ENCODE measurements around the gene CWC15. TPM values are rescaled to one million over a fixed set of nuclear protein-coding genes. Genes with fewer than 3 reads are reported as not detected.
"Not testable (repeated sequence)": the region's sequence is repeated elsewhere in the genome, so short reads cannot be mapped to it uniquely, and the experiment has no call there.

The CWC15 gene
- total RNA-seq, 1 donor from 2014 or later: 41.1 TPM

DNA sequence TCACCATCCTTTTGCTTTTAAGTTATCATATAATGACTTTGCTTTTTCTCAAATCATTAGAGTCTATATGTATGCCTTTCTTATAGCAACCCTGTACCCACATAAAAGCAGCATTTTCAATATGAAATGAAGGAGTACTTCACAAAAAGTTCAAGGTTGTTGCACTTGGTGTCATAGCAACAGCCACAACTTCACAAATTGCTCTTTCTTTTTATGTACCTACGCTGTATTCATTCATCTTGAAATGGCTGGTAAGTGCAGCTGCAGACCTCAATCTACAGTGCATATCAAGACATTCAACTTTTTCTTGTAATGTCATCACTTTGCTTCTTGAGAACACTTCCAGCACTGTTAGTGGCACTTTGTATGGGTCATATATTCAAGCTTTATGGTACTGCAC is 18.6 kb downstream of the CWC15 start:
- DNase-seq (ENCODE audit: low spot score): no peak

DNA sequence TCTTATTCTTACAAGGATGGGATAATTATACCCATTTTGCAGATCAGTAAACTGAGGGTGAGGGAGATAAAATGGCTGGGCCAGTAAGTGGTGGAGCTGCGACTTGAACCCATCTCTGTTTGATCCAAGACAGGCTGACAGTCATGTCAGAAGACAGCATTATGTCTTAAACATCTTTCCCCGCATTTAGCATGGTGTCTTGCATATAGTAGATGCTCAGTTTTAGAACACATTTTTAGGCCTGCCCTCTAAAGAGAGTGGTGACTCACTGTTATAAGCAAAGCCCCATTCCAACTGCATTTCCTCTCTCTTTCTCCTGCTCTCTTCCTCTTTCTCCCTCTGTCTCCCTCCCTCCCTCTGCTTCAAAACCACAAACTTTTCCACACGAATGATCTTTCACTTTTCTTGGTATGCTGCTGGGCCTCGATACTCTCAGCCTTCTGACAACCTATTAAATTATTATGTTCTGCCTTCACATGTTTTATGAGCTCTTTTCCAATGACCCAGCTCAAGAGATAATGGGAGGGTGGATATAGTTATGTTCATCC is 25.2 kb downstream of the CWC15 start:
- DNase-seq (ENCODE audit: low spot score): no peak

DNA sequence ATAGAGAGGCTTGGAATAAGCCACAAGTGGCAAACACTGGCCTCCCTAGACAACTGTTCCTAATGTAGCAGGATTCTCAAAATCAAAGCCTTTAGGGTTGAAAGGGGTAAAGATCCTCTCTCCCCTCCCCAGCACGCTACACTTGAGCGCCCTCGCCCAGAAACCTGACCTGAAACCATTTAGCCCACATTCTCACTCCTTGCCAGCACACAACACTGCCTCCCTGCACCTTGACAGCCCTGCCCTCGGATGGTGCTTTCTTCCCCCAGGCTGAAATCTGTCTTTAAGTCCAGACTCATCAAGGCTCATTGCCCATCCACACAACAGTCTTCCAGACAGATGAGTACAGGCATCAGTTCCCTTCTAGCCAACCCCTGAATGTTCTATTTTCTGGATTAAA is 26.5 kb downstream of the CWC15 start:
- no peak for DNase-seq (ENCODE audit: low spot score)

DNA sequence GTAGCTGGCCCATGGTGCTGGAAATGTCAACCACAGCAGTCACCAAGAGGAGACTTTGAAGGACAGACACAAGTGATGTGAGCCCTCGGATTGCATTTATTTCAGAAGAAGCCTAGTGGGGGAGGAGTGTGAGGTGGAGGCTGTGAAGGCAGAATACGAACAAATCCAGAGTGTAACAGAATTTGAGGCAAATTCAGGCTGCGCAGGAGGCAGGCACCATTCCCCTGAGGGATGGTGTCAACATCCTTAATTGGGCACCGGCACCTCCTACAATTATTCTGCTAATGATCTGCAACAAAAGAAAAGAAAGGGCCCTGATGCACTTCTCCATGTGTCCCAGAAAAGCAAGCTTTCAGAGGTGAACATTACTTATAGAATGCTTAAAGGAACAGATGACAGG is 32.2 kb downstream of the CWC15 start:
- no peak for DNase-seq (ENCODE audit: low spot score)

DNA sequence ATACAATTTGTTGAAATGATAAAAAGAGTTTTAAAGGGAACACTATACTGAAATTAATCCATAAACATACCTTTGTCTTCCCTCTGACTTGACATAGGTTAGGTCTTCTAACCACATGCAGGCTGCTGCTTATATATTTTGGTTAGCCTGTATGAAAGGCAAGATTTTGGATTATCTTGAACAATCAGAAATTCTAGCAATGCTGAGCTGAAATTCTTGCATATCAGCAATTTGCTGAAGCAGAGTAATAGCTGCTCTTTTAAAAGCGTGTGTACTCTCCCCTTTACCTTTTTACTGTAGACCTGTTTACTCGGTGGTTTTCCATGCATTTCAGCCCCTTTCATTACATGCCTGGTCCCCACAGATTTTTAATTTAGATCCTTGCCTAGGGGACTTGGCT is 34.0 kb downstream of the CWC15 start:
- no peak for DNase-seq (ENCODE audit: low spot score)

DNA sequence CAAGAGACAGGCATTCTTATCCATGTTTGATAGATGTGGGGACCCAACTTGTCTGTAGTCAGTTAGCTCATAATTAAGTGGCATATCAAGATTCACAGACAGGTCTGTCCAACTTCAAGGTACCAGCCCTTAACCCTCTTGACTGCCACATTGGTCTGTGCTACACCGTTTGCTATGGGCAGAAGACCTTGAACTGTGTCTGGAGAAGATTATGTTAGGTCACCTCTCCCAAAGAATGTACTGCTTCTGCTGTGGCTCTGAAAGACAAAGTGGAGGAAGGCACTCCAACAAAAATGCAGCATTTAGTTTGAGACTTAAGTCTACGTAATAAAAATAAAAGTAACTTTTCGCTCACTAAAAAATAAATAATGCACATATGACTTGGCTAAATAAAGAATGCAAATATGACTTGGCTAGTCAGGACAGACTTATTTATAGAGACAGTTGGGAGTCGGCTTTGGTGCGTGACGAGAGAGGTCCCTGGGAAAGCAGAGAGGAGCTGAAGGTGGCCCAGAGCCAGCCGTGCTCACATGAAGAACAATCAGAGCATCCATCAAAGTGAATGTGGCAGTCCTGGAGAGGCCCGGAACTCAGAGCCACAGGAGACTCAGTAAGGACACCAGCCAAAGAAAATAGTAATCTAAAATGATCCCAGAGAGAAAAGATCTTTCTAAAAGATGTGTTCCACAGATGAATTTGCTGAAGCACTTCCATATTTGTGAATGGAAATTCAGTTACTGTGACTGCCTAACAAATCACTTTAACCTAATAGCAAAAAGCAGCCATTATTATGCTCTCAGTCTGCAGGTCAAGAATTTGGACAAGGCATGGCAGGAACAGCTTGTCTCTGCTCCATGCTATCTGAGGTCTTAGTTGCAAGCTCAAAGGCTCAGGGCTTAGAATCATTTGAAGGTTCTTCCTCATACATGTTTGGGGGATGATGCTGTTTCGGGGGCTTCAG is 35.0 kb downstream of the CWC15 start:
- no peak for DNase-seq (ENCODE audit: low spot score)

DNA sequence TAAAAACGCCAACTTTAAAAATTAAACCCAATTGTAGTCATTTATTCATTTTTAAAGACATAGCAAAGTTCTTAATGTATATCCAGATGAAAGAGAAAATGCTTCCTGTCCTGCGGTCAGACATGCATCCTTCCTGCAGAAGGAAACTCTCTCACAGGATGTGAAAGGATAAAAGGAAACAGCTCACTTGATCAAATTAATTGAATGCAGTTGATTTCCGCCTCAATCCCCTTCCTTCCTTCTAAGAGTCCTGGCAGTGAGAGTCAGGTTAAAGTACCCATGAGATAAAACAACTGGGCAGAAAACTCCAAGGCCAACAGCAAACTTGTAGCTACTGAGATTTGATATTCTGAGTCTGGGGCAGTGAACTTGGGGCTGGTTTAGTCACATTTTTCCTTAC is 38.5 kb downstream of the CWC15 start:
- no peak for DNase-seq (ENCODE audit: low spot score)

DNA sequence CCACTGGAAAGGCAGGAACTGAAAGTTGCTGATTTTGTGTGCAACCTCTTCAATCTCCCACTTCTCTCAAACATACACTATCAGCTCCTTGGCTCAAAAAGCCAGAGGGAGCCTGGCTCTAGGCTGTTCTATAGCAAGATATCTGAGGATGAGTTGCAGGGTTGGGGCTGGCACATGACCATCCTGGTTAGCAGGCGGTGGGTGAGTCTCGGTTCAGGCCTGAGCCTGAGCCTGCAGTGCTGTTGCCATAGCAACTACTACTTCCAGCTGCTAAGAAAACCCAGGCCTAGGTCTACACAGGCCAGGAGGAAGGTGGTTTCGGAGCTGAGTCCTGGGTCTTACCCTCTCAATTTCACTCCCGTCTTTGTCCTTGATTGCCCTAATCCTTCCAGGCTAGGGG is 39.0 kb downstream of the CWC15 start:
- no peak for DNase-seq (ENCODE audit: low spot score)

DNA sequence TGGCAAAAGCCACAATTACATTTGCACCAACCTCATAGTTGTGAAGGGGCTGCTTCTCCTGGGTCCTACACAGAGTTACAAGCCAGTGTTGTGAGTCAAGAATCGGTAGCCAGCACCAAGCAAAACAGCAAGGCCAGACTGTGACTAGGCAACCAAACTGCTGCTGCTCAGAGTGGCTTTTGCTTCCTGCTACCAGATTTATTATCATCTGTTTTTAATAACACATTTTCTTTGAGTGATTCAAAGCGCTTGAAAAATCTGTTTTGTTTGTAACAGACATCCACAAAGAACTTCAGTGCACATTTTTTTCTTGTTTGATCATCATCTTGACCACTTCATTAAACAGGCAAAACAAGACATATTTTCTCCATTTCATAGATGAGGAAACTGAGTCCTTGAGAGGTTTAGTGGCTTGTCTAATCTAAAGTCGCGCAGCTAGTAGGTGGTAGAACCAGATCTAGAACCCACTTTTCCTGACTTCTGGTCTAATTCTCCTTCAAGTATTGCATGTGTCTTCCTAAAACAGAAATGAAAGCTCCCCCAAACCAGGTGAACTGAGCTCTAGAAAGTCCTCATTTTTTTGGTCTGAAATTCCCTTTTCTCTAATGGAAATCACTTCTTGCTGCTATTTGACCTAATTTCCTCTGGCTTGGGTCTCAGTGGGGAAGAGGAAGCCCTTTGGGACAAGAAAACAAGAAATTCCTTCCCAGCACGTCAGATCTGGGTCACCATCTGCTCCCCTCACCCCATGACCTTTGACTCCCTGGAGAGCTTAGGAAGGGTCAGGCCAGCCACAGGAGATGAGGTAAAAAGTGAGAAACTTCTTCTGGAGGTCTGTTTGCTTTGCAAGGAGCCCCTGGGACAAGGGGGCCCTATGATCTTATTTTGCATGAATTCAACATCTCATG is 39.9 kb downstream of the CWC15 start:
- peak; percentile 29 for DNase-seq (ENCODE audit: low spot score)

DNA sequence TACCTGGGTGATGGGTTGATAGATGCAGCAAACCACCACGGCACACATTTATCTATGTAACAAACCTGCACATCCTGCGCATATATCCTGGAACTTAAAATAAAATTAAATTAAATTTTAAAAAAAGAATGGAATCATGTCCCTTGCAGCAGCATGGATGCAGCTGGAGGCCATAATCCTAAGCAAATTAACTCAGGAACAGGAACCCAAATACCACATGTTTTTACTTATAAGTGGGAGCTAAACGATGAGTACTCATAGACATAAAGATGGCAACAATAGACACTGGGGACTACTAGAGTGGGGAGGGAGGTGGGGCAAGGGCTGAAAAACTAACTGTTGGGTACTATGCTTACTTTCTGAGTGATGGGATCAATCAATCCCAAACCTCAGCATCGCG is 40.9 kb downstream of the CWC15 start:
- DNase-seq (ENCODE audit: low spot score): no peak

DNA sequence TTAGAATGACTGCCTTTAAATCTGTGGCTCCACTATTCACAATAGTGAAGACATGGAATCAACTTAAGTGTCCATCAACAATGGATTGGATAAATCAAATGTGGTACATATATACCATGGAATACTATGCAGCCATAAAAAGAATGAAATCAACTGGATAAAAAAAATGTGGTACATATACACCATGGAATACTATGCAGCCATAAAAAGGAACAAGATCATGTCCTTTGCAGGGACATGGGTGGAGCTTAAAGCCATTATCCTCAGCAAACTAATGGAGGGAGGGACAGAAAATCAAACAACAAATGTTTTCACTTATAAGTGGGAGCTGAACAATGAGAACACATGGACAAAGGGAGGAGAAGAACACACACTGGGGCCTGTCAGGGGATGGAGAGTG is 41.3 kb downstream of the CWC15 start:
- DNase-seq (ENCODE audit: low spot score): not testable (repeated sequence)

DNA sequence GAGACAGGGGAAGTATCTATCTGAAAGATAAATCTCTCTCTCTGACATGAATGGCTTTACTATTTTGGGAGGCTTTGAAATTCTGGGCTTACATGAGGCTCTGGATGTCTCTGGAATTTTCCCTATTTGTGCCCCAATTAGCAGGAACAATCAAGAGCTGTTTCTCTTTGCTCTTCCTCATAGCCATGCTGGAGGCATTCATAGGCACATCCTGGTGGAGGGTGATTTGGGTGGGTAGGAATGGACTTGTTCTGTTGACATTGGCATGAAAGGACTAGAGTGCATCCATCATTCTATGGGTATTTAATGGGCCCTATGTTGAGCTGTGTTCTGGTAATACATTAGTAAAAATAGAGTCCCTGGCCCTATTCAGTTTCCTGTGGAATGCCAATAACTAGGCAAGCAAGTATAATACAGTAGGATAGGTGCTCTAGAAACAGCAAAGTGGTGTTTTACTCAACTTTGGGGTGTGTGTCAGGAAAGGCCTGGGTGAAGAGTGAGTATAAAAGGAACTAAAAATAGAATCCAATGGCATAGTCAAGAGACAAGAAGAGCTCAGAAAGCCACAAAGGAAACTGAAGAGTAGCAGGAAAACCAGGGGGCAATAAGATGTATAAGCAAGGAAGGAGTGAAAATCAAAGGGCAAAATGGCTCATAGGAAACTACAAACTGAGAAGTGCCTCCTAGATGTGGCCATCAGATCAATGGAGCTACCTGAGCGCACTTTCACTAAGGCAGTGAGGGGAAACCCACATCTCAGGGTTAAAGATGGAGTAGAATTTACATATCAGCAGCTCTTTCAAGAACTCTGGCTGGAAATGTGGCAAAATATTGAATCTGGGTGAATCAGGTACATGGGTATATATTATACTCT is 45.0 kb downstream of the CWC15 start:
- no peak for DNase-seq (ENCODE audit: low spot score)

DNA sequence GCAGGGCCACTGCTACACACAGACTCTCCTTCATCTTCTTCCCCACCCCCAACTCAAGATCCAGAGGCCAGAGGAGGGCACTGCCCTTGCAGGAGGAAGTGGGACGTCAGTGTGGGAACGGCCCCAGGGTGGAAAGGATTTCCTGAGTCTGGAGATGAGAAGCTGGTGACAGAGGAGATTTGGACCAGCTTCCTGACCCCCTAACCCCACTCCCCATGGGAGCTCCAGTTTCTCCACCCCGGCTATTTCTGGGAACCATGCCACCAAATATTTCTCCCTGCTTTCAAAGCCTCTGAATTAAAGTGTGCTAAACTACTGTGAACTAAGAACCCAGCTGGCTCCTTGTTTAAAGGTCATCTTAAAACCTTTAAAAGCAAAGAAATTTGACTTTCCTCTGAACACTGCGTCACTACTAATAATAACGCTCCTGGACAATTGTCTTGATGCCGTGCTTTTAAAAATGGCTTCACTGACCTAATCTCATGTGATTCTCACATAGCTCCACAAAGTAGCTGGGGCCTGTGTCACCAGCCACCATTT is 46.6 kb downstream of the CWC15 start:
- DNase-seq (ENCODE audit: low spot score): peak; percentile 84

DNA sequence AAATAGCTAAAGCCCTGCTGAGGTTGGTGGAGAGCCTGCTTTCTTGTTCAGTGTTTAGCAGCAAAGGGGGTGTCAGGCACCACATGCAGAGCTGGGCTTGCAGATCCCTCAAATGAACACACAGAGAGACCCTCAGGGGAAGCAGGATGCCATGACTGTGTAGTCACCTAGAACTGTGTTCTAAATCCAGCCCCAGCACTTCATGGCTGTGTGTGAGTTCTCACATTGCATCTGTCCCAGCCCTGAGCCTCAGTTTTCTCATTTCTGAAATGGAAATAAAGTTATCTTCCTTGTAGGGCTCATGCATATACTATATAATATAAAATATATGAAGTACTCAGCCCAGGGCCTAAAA is 47.1 kb downstream of the CWC15 start:
- no peak for DNase-seq (ENCODE audit: low spot score)

DNA sequence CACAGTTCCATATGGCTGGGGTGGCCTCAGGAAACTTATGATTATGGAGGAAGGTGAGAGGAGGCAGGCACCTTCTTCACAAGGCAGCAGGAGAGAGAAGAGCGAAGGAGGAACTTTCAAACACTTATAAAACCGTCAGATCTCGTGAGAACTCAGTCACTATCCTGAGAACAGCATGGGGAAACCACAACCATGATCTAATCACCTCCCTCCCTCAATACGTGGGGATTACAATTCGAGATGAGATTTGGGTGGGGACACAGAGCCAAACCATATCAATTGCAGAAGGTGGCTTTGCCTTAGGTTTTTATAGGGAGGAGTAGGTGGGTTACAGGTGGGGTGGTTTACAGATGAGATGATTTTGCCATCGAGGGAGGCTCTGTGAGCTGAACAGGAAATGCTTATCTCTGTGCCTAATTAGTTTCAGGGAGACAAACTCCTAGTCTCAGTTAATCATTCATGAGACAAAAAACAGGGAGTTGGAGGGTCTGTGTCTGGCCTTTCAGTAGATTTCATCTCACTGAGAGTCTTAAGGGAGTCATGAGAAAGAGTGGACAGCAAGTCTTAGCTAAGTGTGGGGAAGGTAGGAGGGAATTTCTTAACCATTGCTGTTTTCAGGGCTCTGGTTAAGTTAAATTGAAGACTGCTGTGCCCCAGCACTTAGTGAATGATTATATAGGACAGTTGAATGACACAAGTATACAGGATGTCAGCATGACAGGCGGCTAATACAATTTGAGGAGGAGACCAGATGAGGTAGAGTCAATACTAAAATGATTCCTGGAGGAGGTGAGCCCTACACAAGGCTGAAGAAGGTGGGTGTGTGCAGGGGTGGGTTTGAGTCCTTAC is 47.7 kb downstream of the CWC15 start:
- DNase-seq (ENCODE audit: low spot score): no peak

DNA sequence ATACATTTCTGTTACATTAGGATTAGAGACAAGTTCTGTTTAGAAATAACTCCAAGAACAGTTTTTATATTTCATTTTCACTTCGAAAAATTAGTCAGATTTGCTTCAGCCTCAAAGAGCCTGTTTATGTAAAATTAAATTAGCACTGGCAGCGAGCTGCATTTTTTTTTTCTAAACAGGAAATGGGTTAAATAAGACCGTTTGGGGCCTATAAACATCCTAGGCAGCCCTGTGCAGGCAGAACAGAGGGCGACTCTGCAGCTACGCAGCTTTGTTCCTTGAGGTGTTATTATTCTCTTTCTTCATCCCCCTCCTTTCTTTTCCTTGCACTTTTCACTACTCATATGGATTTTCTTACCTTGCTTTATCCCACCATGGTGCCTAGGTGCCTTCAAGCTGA is 48.7 kb downstream of the CWC15 start:
- DNase-seq (ENCODE audit: low spot score): no peak

DNA sequence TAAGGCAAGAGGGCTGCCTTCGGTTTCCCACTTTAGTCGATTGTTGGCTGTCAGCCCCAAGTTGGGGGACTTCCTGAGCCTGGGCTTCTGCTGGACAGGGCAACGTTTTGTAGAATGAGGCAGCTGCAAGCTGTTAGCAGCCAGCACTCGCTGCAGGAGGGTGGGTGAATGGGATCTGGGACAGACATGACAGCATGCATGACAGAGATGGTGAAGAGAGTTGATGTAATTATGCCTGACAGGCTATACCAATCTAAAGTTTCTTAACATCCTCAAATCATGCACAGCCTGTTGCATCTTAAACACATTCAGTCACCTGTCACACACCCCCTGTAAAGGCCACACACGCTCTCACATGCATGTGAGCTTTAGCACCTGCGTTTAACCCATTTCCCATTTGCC is 49.2 kb downstream of the CWC15 start:
- no peak for DNase-seq (ENCODE audit: low spot score)

DNA sequence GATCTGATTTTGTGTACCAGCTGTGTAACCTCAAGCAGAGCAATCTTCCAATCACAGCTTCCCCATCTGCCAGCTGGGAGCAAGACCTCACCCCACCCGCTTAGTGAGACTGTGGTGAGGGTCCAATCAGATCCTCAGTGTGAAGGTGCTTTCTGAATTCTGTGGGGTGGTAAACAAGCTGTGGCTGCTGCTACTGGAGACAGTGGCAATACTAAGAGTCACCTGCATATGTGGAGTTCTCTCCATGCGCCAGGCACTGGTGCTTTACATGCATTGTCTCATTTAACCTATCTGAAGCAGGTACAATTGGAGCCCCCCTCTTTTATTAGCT is 50.4 kb downstream of the CWC15 start:
- no peak for DNase-seq (ENCODE audit: low spot score)

DNA sequence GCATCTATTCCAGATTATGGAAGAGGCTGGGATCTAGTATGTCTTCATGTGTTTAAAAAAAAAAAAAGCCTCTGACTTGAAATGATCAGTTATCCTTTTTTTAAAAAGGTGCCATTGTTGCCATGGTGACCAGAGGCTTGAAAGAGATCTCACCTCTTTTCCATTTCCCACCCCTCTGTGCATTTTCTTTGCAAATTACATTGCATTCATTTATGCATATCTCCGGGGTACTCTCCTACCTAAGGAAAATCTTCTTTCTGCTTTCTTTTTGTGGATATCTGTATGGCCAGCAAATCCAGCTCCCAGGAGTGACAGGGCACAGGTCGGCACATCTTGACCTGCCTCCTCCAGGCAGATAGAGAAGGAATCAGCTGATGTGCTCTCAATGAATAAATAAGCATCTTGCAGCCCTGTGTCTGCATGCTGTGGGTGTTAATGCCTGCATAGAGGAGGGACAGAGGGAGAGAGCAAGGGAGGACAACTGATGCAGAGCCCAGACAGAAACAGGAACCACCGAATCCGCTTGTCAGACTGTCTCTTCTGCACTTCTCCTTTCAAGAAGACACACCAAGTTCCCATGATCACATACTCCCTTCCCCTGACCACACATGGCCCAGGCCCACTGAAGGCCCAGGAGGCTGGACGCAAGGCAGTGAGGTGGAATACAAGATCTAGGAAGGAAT is 50.9 kb downstream of the CWC15 start:
- no peak for DNase-seq (ENCODE audit: low spot score)

DNA sequence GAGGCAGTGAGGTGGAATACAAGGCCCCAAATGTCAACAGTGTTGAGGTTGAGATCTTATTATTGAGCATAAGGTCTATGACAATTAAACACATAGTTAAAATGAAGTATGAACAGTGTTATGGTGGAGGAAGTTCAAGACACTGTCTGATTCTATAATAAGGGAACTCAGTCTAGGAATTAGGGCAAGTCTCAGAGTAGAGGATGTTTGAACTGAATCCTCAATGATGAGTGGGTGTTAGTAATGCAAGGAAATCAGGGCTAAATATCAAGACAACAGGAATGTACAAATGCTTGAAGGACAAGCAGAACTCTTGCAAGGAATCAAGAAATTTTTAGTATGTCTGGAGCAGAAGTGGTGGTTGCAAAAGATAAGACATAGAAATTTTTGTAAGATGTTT is 53.0 kb downstream of the CWC15 start:
- no peak for DNase-seq (ENCODE audit: low spot score)
